Neural crest cell (in vitro differentiated cells): ENCODE data around the gene ACVR2A. TPM values are rescaled to one million over a fixed set of nuclear protein-coding genes. Genes with fewer than 3 reads are reported as not detected.

Experiments used
- DNase-seq: peaks from one replicate; pipeline ENCODE4 v3.0.0; 2021; ENCODE audit warnings: low read depth, mixed read lengths, low spot score
- H3K27ac Mint-ChIP-seq: one replicate; pipeline ENCODE4 v1.8.0; 2021; ENCODE audit warnings: mild to moderate bottlenecking, mixed read lengths; ENCODE audit not compliant: unreplicated experiment
- H3K27me3 Mint-ChIP-seq: 2 replicates; pipeline ENCODE4 v1.8.0; 2021; ENCODE audit warnings: low read depth, mild to moderate bottlenecking, mixed read lengths
- H3K36me3 Mint-ChIP-seq: 2 replicates; pipeline ENCODE4 v1.8.0; 2021; ENCODE audit warnings: low read depth, mild to moderate bottlenecking, mixed read lengths
- H3K4me1 Mint-ChIP-seq: 2 replicates; pipeline ENCODE4 v1.8.0; 2021; ENCODE audit warnings: mixed read lengths
- H3K4me3 Mint-ChIP-seq: one replicate; pipeline ENCODE4 v1.8.0; 2021; ENCODE audit warnings: mild to moderate bottlenecking, mixed read lengths
- H3K9me3 Mint-ChIP-seq: 2 replicates; pipeline ENCODE4 v1.8.0; 2021; ENCODE audit warnings: mixed read lengths
- CTCF ChIP-seq: fragments of 200-600 bp; sonication (generic); conservative IDR thresholded peaks from 2 replicates; pipeline ENCODE4 v1.5.0; 2021; ENCODE audit warnings: antibody characterized with exemption, mild to moderate bottlenecking
- total RNA-seq: library from RNA; stranded (reverse); gene quantifications from 2 replicates; pipeline ENCODE4 v1.2.1, GENCODE V29; 2021

The ACVR2A gene
- total RNA-seq, 1 donor from 2014 or later = 26.8 TPM

- H3K9me3 Mint-ChIP-seq = peaks cover 3% of the 10 kb centered on the region
Measured at GRCh38 chr2:147909178-147909577, 64.3 kb downstream of the ACVR2A start.

GRCh38 chr2:147910990-147911473 lies 66.2 kb downstream of the ACVR2A start:
- H3K4me3 Mint-ChIP-seq = no peak overlapping the region
- no peaks in the 10 kb centered on the region for H3K27me3 Mint-ChIP-seq
- peak; percentile 28 for DNase-seq
- H3K9me3 Mint-ChIP-seq = peaks cover 3% of the 10 kb centered on the region
- H3K36me3 Mint-ChIP-seq = peaks cover 7% of the 10 kb centered on the region
- TF ChIP-seq CTCF = peak; percentile 95
- H3K4me1 Mint-ChIP-seq = peaks cover 23% of the 10 kb centered on the region
- H3K27ac Mint-ChIP-seq = no peak overlapping the region

More at GRCh38 chr2:147909178-147909577, 64.3 kb downstream of the ACVR2A start:
- H3K4me3 Mint-ChIP-seq = no peak overlapping the region
- H3K27me3 Mint-ChIP-seq = no peaks in the 10 kb centered on the region
- H3K36me3 Mint-ChIP-seq = peaks cover 7% of the 10 kb centered on the region
- DNase-seq = no peak
- peaks cover 16% of the 10 kb centered on the region for H3K4me1 Mint-ChIP-seq
- no peak for TF ChIP-seq CTCF
- no peak overlapping the region for H3K27ac Mint-ChIP-seq

DNA sequence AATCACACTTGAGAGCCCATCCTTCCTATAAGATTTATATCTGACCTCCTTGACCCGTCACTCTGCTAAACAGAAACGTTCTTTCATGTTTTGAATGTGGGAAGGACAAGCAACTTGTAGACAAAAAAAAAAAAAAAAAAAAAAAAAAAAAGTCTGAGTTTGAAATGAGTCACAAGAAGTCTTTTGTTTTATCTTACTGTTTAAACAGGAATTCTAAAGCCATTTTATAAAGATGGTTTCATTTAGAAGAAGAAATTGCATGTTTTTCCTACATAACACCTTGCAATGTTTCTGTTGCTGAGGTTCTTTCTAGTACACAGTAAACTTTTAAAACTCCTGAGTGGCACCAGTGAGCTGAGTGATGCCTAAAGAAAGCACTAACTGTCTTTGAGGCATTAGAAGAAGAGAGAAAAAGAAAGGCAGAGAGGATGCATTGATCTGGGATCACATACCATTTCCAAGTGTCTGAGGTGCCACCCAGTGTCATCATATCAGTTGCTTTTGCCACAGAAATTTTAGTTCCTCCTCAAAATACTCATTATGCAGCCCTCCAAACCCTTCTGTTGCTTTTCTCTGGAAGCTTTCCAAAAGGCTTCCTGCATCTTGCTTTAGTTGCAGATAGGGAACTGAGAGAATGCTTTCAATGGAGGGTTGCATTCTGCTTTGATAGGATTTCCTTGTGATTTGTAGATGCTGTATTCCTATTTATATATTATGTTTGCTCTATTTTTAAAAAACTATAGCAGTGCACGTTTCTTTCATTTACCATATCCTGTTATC lies 69.1 kb downstream of the ACVR2A start:
- DNase-seq = no peak

DNA sequence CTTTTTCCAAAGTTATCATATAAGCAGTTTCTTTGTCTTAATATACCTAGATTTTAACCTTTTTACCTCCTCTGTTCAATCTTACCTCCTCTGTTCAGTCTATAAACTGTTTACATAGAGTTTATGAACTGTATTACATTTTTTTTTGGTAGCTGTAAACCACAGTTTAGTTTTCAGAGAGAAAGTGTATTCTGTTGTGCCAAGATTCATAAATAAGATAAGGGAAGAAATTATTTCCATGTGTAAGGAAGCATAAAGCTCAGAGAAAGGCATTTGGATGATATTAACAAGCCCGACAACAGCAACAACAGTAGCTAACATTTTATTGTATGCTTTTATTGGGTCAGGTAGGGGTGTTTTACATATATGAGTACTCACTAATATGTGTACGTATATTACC lies 71.2 kb downstream of the ACVR2A start:
- TF ChIP-seq CTCF = no peak
- no peak overlapping the region for H3K4me3 Mint-ChIP-seq
- H3K27ac Mint-ChIP-seq = no peak overlapping the region
- no peaks in the 10 kb centered on the region for H3K27me3 Mint-ChIP-seq
- DNase-seq = no peak
- H3K4me1 Mint-ChIP-seq = peaks cover 18% of the 10 kb centered on the region
- H3K9me3 Mint-ChIP-seq = no peaks in the 10 kb centered on the region
- peaks cover 12% of the 10 kb centered on the region for H3K36me3 Mint-ChIP-seq

More for the DNA sequence above, 69.1 kb downstream of the ACVR2A start:
- Mint-ChIP-seq H3K9me3 (no peaks in the 10 kb centered on the region), H3K36me3 (peaks cover 3% of the 10 kb centered on the region), H3K4me1 (peaks cover 23% of the 10 kb centered on the region), H3K4me3 (peak overlapping the region; percentile 36), H3K27me3 (no peaks in the 10 kb centered on the region), H3K27ac (peak overlapping the region; percentile 90)
- no peak for TF ChIP-seq CTCF

DNA sequence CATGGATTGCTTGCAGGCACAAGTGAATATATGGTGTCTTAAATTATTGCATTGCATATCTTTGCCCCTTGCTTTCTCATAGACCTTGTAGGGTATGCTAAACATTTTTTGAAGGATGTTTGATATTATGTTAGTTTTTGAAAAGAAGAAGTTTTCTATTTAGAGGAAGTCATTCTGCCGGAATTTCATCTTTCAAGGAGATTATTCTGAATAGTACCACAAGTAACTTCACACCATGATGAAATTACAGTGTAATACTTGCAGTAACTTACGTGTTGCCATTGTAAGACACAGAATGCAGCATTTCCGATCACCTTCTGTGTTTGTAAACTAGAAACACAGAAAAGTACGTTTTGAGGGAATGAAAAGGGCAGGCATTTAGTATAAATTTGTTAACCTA lies 71.9 kb downstream of the ACVR2A start:
- no peak for TF ChIP-seq CTCF
- DNase-seq = no peak
- Mint-ChIP-seq H3K4me1 (peaks cover 18% of the 10 kb centered on the region), H3K9me3 (no peaks in the 10 kb centered on the region), H3K4me3 (no peak overlapping the region), H3K36me3 (peaks cover 15% of the 10 kb centered on the region), H3K27me3 (no peaks in the 10 kb centered on the region), H3K27ac (no peak overlapping the region)
